Measurements from ENCODE around the gene GRM7.

The GRM7 gene

DNA sequence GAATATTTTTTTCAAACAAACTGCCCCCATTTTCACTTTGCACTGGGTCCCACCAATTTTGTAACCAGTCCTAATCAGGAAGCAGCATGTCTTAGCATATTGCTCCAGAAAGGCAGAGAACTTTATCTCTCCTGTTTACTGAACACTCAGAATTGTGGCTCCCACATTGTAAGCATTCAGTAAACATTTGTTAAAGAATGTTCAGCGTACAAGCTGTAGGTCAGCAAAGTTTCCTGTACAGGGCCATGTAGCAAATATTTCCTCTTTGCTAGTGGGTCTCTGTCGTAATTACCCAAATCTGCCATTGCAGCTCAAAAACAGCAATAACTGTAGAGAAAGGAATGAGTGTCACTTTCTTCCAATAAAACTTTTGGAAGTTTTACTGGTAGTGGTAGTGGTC lies 393.3 kb downstream of the GRM7 start:
- Histone ChIP-seq H3K27me3 (ENCODE audit: insufficient read depth, poor library complexity, severe bottlenecking) (no peaks in the 10 kb centered on the region), H3K27ac (replicated peaks) (no peak overlapping the region), H3K4me3 (replicated peaks; ENCODE audit: insufficient read depth, low read length) (no peak overlapping the region)
- TF ChIP-seq, protein P1, sequence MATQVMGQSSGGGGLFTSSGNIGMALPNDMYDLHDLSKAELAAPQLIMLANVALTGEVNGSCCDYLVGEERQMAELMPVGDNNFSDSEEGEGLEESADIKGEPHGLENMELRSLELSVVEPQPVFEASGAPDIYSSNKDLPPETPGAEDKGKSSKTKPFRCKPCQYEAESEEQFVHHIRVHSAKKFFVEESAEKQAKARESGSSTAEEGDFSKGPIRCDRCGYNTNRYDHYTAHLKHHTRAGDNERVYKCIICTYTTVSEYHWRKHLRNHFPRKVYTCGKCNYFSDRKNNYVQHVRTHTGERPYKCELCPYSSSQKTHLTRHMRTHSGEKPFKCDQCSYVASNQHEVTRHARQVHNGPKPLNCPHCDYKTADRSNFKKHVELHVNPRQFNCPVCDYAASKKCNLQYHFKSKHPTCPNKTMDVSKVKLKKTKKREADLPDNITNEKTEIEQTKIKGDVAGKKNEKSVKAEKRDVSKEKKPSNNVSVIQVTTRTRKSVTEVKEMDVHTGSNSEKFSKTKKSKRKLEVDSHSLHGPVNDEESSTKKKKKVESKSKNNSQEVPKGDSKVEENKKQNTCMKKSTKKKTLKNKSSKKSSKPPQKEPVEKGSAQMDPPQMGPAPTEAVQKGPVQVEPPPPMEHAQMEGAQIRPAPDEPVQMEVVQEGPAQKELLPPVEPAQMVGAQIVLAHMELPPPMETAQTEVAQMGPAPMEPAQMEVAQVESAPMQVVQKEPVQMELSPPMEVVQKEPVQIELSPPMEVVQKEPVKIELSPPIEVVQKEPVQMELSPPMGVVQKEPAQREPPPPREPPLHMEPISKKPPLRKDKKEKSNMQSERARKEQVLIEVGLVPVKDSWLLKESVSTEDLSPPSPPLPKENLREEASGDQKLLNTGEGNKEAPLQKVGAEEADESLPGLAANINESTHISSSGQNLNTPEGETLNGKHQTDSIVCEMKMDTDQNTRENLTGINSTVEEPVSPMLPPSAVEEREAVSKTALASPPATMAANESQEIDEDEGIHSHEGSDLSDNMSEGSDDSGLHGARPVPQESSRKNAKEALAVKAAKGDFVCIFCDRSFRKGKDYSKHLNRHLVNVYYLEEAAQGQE (IDR thresholded peaks at IDR 0.05; ENCODE audit: insufficient replicate concordance, low read depth), result no peak
- TF ChIP-seq POLR2AphosphoS5 (IDR thresholded peaks at IDR 0.05; ENCODE audit: low read depth) (no peak), GABPA (IDR thresholded peaks at IDR 0.05; ENCODE audit: low read depth) (no peak), SPI1 (IDR thresholded peaks at IDR 0.05; ENCODE audit: borderline replicate concordance, low read depth) (no peak)
- TF ChIP-seq, protein P2, sequence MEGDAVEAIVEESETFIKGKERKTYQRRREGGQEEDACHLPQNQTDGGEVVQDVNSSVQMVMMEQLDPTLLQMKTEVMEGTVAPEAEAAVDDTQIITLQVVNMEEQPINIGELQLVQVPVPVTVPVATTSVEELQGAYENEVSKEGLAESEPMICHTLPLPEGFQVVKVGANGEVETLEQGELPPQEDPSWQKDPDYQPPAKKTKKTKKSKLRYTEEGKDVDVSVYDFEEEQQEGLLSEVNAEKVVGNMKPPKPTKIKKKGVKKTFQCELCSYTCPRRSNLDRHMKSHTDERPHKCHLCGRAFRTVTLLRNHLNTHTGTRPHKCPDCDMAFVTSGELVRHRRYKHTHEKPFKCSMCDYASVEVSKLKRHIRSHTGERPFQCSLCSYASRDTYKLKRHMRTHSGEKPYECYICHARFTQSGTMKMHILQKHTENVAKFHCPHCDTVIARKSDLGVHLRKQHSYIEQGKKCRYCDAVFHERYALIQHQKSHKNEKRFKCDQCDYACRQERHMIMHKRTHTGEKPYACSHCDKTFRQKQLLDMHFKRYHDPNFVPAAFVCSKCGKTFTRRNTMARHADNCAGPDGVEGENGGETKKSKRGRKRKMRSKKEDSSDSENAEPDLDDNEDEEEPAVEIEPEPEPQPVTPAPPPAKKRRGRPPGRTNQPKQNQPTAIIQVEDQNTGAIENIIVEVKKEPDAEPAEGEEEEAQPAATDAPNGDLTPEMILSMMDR (IDR thresholded peaks at IDR 0.05; ENCODE audit: insufficient read depth, low read length), result no peak
- no peak for DNase-seq (ENCODE audit: low read depth in 1 of 2, low spot score in 1 of 2)

DNA sequence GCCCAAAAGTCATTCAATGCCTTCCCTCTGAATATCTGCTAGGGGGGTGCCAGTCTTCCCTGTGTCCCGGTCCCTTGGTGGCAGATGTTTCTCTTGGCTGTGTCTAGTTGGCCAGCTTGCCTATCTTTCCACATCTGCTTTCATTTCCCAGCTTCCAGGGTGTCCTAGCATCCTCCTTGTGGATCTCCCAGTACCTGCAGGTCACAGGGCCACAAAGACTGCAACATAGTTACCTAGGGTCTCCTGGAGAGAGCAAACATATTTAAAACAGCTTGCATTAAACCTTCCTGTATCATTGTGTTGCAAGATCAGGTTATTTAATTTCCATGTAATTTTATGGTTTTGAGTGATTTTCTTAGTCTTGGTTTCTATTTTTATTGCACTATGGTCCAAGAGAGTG lies 400.1 kb downstream of the GRM7 start:
- Histone ChIP-seq H3K27ac (replicated peaks) (no peak overlapping the region), H3K27me3 (ENCODE audit: insufficient read depth, poor library complexity, severe bottlenecking) (no peaks in the 10 kb centered on the region), H3K4me3 (replicated peaks; ENCODE audit: insufficient read depth, low read length) (no peak overlapping the region)
- DNase-seq (ENCODE audit: low read depth in 1 of 2, low spot score in 1 of 2), result no peak
- TF ChIP-seq POLR2AphosphoS5 (IDR thresholded peaks at IDR 0.05; ENCODE audit: low read depth) (no peak), GABPA (IDR thresholded peaks at IDR 0.05; ENCODE audit: low read depth) (no peak), SPI1 (IDR thresholded peaks at IDR 0.05; ENCODE audit: borderline replicate concordance, low read depth) (no peak)
- TF ChIP-seq, protein P1 (IDR thresholded peaks at IDR 0.05; ENCODE audit: insufficient replicate concordance, low read depth), result no peak

DNA sequence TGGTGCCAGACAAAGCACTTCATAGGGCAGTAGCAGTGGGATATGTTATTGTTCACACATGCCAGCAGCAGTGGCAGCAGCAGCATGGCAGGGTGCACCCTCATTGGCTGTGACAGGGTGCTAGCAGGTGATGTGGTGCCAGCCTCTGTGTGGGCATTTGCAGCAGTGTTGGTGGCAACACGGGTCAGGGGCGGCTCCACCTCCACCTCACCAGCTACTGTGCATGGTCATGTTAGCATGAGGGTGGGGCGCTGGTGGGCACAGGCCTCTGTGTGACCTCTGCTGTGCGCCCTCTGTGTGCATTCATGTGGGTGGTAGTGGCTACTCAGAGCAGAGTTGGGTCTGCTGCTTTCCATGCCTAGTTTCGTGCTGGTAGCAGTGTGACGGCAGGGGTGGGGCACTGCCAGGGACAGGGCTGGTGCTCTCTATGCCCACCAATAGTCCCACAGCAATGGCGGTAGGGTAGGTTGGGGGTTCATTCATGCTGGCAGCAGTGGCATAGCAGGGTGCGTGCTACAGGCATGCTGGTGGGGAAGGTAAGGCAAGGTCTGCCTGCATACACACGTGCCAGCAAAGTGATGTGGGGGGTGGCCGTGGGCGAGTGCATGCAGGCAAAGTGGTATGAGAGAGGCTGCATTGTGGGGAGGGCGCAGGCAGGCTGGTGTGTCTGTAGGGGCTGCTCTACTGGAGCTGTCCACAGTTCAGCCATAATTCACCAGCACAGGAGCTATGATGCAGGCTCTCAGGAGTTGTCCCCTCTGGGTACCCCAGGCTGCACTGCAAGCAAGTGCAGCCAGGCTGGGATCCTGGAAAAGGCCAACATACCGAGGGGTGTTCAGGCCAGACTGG lies 402.7 kb downstream of the GRM7 start:
- TF ChIP-seq SPI1 (IDR thresholded peaks at IDR 0.05; ENCODE audit: borderline replicate concordance, low read depth) (no peak), GABPA (IDR thresholded peaks at IDR 0.05; ENCODE audit: low read depth) (no peak), POLR2AphosphoS5 (IDR thresholded peaks at IDR 0.05; ENCODE audit: low read depth) (no peak)
- TF ChIP-seq, protein P2 (IDR thresholded peaks at IDR 0.05; ENCODE audit: insufficient read depth, low read length), result no peak
- TF ChIP-seq, protein P1 (IDR thresholded peaks at IDR 0.05; ENCODE audit: insufficient replicate concordance, low read depth), result no peak
- no peaks in the 10 kb centered on the region for H3K27me3 ChIP-seq (ENCODE audit: insufficient read depth, poor library complexity, severe bottlenecking)
- DNase-seq (ENCODE audit: low read depth in 1 of 2, low spot score in 1 of 2), result no peak
- no peak overlapping the region for H3K4me3 ChIP-seq (replicated peaks; ENCODE audit: insufficient read depth, low read length)
- no peak overlapping the region for H3K27ac ChIP-seq (replicated peaks)

Data from HL-60 (cell line).